HG03064 (cell line): ENCODE data around the gene PUM1.
"Not testable (repeated sequence)": the region's sequence is repeated elsewhere in the genome, so short reads cannot be mapped to it uniquely, and the experiment has no call there.

ENCODE experiments used
- ATAC-seq: cut with Tn5 transposase; IDR thresholded peaks from one replicate; pipeline ENCODE4 v1.9.1; 2021; ENCODE audit warnings: low read depth; ENCODE audit not compliant: unreplicated experiment

Gene PUM1

GRCh38 chr1:31064111-31064717 lies 1.3 kb downstream of the PUM1 start:
- no peak for ATAC-seq

GRCh38 chr1:31063631-31064030 lies 1.9 kb downstream of the PUM1 start:
- ATAC-seq = no peak

- ATAC-seq = no peak
Observed at GRCh38 chr1:31062867-31063380, 2.6 kb downstream of the PUM1 start.

GRCh38 chr1:31062162-31062866 lies 3.2 kb downstream of the PUM1 start:
- ATAC-seq = not testable (repeated sequence)

GRCh38 chr1:31058012-31058411 lies 7.5 kb downstream of the PUM1 start:
- no peak for ATAC-seq

GRCh38 chr1:31055953-31056352 lies 9.6 kb downstream of the PUM1 start:
- no peak for ATAC-seq

- ATAC-seq = no peak
Observed at GRCh38 chr1:31055501-31055900, 10.0 kb downstream of the PUM1 start.

DNA sequence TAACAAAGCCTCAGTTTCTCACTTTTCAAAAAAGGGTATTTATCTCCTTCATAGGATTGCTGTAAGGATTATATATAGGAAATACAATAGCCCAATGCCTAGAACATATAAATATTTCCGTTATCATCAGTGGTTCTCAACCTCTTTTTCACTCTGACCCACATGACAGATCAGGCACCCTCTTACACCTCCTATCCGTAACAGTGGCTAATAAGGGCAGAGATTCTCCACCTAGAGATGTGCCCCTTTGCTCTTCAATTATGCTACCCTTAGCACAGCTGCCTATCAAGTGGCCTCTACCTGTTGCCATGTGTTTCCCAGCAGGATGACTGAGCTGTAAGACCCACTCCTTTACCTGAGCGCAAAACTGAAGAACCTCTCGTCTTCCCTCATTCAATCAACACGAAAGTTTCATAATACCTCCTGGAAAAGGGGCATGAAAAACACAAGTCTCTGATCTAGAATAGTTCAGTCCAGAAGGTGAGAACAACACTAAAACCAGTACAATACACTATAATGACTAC lies 10.5 kb downstream of the PUM1 start:
- no peak for ATAC-seq

- no peak for ATAC-seq
Observed at GRCh38 chr1:31054349-31054748, 11.2 kb downstream of the PUM1 start.

DNA sequence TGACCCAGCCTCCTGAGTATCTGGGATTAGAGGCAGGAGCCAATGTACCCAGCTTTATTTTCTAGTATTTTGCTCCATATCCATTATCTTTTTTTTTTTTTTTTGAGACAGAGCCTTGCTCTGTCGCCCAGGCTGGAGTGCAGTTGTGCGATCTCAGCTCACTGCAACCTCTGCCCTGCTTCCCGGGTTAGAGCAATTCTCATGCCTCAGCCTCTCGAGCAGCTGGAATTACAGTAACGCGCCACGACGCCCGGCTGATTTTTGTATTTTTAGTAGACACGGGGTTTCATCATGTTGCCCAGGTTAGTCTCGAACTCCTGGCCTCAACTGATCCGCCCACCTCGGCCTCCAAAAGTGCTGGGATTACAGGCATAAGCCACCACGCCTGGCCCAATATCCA lies 12.9 kb downstream of the PUM1 start:
- not testable (repeated sequence) for ATAC-seq

DNA sequence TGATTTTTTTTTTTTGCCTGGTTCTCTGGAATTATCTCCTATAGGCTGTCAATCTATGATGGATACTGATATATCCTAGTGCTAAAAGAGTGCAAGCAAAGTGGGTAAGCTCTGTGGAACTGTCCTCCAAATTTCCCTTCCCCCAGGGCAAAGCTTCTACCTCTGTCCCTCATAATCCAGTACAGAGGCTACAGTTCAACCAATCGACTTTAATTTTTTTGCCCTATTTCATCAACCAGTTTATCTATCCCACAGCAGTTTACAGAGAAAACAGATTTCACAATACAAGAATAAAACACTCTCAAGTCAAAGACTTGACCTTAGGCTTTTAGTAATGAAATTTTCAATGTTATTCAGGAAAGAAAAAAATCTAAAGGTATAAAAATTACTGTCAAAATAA lies 13.9 kb downstream of the PUM1 start:
- no peak for ATAC-seq

- not testable (repeated sequence) for ATAC-seq
Observed at GRCh38 chr1:31047507-31047906, 18.0 kb downstream of the PUM1 start.

- no peak for ATAC-seq
Observed at GRCh38 chr1:31043631-31044030, 21.9 kb downstream of the PUM1 start.

DNA sequence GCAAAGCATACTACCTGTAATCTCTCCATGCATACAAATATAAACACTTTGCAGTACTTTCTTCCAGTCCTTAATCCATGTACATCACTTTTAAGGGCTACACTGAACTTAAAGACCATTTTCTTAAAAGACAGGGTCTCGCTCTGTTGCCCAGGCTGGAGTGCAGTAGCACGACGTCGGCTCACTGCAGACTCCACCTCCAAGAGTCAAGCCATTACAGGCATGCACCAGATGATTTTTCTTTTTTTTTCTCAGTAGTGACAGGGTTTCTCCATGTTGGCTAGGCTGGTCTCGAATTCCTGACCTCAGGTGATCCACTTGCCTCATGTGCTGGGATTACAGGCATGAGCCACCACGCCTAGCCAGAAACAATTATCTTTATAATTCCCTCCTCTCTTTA lies 22.9 kb downstream of the PUM1 start:
- no peak for ATAC-seq

GRCh38 chr1:31041529-31041928 lies 24.0 kb downstream of the PUM1 start:
- ATAC-seq = no peak

DNA sequence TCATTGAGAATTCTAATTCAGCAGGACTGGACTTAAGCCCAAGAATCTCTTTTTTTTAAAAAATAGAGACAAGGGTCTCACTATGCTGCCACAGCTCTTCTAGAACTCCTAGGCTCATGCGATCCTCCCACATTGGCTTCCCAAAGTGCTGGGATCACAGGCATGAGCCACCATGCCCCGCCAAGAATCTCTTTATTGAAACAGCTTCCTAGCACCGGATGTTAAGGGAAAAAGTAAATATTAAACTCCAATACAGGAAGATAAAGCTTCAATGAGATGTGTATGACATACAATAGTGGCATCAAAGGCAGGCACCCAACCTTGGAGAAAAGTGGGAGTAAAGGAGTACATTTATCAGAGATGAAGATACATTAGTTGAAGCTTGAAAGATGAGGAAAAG lies 25.5 kb downstream of the PUM1 start:
- ATAC-seq = no peak

GRCh38 chr1:31038935-31039334 lies 26.6 kb downstream of the PUM1 start:
- not testable (repeated sequence) for ATAC-seq

DNA sequence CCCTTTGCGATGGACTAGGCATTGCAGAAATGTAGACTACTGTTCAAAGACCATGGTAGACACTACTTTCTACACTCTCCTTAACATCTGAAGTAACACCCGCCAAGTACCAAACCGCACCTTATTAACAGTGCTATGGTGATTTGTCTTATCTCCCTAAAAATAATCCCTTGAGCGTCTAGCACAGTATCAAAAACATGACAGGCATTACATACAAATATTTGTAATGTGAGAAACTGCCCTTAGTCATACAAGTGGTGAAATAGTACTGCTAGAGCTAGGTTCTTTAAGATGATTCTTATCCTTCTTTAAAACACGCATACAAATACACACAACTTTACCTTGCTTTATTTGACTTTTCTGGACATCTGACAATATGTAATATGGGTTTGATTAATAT lies 27.2 kb downstream of the PUM1 start:
- no peak for ATAC-seq

GRCh38 chr1:31036749-31037500 lies 28.6 kb downstream of the PUM1 start:
- no peak for ATAC-seq

GRCh38 chr1:31033598-31033997 lies 31.9 kb downstream of the PUM1 start:
- no peak for ATAC-seq

DNA sequence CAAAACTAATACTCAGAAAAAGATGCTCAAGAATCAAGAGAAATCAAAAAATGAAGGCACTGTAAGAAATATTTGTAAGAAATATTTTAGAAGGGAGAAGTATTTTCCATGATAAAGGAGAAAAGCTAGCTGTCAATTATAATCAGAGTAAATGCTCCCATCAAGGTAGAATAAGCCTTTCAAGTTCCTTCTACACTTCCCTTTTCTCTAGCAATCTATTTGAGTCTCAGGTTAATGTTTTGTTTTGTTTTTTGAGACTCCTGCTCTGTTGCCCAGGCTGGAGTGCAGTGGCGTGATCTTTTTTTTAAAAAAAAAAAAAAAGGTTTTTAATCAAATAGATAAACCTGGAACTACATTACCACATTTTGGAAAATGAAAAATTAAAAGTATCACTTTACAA lies 33.3 kb downstream of the PUM1 start:
- no peak for ATAC-seq
